ENCODE measurements around the gene CPNE2. TPM values are rescaled to one million over a fixed set of nuclear protein-coding genes. Genes with fewer than 3 reads are reported as not detected.
A peak's percentile ranks its signal among the peaks of the same experiment; 100 is the strongest.
"Not testable (repeated sequence)": the region's sequence is repeated elsewhere in the genome, so short reads cannot be mapped to it uniquely, and the experiment has no call there.

CPNE2 gene
- total and polyA plus RNA-seq, 12 donors, result 9.6 to 43.6 (median 17.1) TPM

- 65 to 76% (median 75%) methylated on average over 5 to 9 of the region's 9 CpGs for WGBS, 4 donors
- no peak for DNase-seq
- H3K27me3 ChIP-seq, result no peaks in the 10 kb centered on the region
- no peak overlapping the region for H3K4me3 ChIP-seq
- H3K27ac ChIP-seq, result no peak overlapping the region
- H3K9me3 ChIP-seq (replicated peaks in 1 of 3), result no peaks in the 10 kb centered on the region
- peaks cover 0 to 17% of the 10 kb centered on the region in 2 donors for H3K36me3 ChIP-seq (replicated peaks in 1 of 2)
- intact Hi-C loops (cut with DNase I), result loop anchor here in 1 of 2 donors (10.0 kb wide), 1 partner anchor 194 kb away; the partner anchor contains the start of gene SLC12A3
- TF ChIP-seq CTCF (IDR thresholded peaks at IDR 0.05), result no peak
- TF ChIP-seq POLR2A (IDR thresholded peaks at IDR 0.05), result no peak
- H3K4me1 ChIP-seq (replicated peaks in 1 of 2), result peaks cover 6 to 13% of the 10 kb centered on the region in 2 donors
These were observed 34.0 kb upstream of the CPNE2 start for GRCh38 chr16:57058291-57058861.

GRCh38 chr16:57060323-57061083 lies 31.9 kb upstream of the CPNE2 start:
- WGBS, 4 donors, result 68 to 85% (median 79%) methylated on average over 8 to 9 of the region's 9 CpGs
- intact Hi-C loops (cut with DNase I), result no loop called here
- peak in 1 of 7 donors; percentile 11 for DNase-seq

GRCh38 chr16:57061084-57061905 lies 31.1 kb upstream of the CPNE2 start:
- Histone ChIP-seq H3K27me3 (no peaks in the 10 kb centered on the region), H3K9me3 (replicated peaks in 1 of 3) (no peaks in the 10 kb centered on the region), H3K4me3 (no peak overlapping the region), H3K4me1 (replicated peaks in 1 of 2) (peaks cover 6 to 13% of the 10 kb centered on the region in 2 donors), H3K27ac (peak overlapping the region in 4 of 5 donors; percentile 34 to 85 (median 74)), H3K36me3 (replicated peaks in 1 of 2) (peaks cover 0 to 4% of the 10 kb centered on the region in 2 donors)
- peak; percentile 48 to 88 (median 65) for DNase-seq
- TF ChIP-seq POLR2A (IDR thresholded peaks at IDR 0.05) (no peak), CTCF (IDR thresholded peaks at IDR 0.05) (no peak)
- WGBS, 4 donors, result 33 to 74% (median 64%) methylated on average over 1 to 11 of the region's 11 CpGs
- intact Hi-C loops (cut with DNase I), result no loop called here

More at GRCh38 chr16:57060323-57061083, 31.9 kb upstream of the CPNE2 start:
- no peak for TF ChIP-seq CTCF (IDR thresholded peaks at IDR 0.05)
- TF ChIP-seq POLR2A (IDR thresholded peaks at IDR 0.05), result no peak
- no peak overlapping the region for H3K4me3 ChIP-seq
- H3K27ac ChIP-seq, result peak overlapping the region in 4 of 5 donors; percentile 34 to 85 (median 74)
- H3K27me3 ChIP-seq, result no peaks in the 10 kb centered on the region
- H3K4me1 ChIP-seq (replicated peaks in 1 of 2), result peaks cover 6 to 13% of the 10 kb centered on the region in 2 donors
- H3K36me3 ChIP-seq (replicated peaks in 1 of 2), result peaks cover 0 to 9% of the 10 kb centered on the region in 2 donors
- H3K9me3 ChIP-seq (replicated peaks in 1 of 3), result no peaks in the 10 kb centered on the region

- TF ChIP-seq POLR2A (IDR thresholded peaks at IDR 0.05), result peak in 1 of 2 donors; percentile 23
- no peak for TF ChIP-seq CTCF (IDR thresholded peaks at IDR 0.05)
- intact Hi-C loops (cut with DNase I), result no loop called here
- peak in 2 of 7 donors; percentile 7 to 78 for DNase-seq
- peaks cover 0 to 4% of the 10 kb centered on the region in 2 donors for H3K36me3 ChIP-seq (replicated peaks in 1 of 2)
- H3K27ac ChIP-seq, result peak overlapping the region in 3 of 5 donors; percentile 24 to 80 (median 69)
- peaks cover 6 to 13% of the 10 kb centered on the region in 2 donors for H3K4me1 ChIP-seq (replicated peaks in 1 of 2)
- H3K4me3 ChIP-seq, result no peak overlapping the region
- no peaks in the 10 kb centered on the region for H3K27me3 ChIP-seq
- 73 to 85% (median 77%) methylated on average over 8 of the region's 8 CpGs for WGBS, 4 donors
- H3K9me3 ChIP-seq (replicated peaks in 1 of 3), result no peaks in the 10 kb centered on the region
These were observed 30.1 kb upstream of the CPNE2 start for GRCh38 chr16:57062329-57062728.

GRCh38 chr16:57063189-57063588 lies 29.2 kb upstream of the CPNE2 start:
- H3K36me3 ChIP-seq (replicated peaks in 1 of 2); intact Hi-C loops (cut with DNase I); H3K4me3 ChIP-seq; H3K9me3 ChIP-seq (replicated peaks in 1 of 3); DNase-seq; H3K27me3 ChIP-seq: not testable (repeated sequence)
- peaks cover 6 to 13% of the 10 kb centered on the region in 2 donors for H3K4me1 ChIP-seq (replicated peaks in 1 of 2)
- peak overlapping the region in 1 of 5 donors; percentile 41 for H3K27ac ChIP-seq
- WGBS, 4 donors, result 86 to 100% (median 90%) methylated on average over 8 of the region's 8 CpGs
